HG03159 (cell line): Measurements from ENCODE around the gene SOX13.

Source experiments
- ATAC-seq: cut with Tn5 transposase; IDR thresholded peaks from one replicate; pipeline ENCODE4 v1.9.1; 2021; ENCODE audit warnings: mild to moderate bottlenecking, moderate library complexity; ENCODE audit not compliant: unreplicated experiment

Gene SOX13

DNA sequence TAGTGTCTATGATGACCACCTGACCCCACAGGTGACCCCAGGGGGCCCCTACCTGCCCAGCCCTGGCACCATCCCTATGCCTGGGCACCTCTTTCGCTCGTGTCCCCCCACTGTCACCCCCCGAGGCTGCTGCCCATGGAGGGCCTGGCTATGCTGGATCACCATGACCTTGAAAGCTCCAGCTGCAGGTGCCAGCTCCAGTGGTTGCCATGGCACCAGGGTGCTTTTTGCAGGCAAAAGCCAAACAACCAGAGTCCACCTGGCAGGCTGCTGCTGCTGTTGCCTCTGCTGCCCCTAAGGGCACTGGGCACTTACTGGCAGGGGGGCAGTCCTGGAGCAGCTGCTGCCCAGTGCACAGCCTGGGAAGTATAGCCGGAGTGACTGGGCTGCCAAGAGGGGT lies 57.3 kb downstream of the SOX13 start:
- no peak for ATAC-seq

DNA sequence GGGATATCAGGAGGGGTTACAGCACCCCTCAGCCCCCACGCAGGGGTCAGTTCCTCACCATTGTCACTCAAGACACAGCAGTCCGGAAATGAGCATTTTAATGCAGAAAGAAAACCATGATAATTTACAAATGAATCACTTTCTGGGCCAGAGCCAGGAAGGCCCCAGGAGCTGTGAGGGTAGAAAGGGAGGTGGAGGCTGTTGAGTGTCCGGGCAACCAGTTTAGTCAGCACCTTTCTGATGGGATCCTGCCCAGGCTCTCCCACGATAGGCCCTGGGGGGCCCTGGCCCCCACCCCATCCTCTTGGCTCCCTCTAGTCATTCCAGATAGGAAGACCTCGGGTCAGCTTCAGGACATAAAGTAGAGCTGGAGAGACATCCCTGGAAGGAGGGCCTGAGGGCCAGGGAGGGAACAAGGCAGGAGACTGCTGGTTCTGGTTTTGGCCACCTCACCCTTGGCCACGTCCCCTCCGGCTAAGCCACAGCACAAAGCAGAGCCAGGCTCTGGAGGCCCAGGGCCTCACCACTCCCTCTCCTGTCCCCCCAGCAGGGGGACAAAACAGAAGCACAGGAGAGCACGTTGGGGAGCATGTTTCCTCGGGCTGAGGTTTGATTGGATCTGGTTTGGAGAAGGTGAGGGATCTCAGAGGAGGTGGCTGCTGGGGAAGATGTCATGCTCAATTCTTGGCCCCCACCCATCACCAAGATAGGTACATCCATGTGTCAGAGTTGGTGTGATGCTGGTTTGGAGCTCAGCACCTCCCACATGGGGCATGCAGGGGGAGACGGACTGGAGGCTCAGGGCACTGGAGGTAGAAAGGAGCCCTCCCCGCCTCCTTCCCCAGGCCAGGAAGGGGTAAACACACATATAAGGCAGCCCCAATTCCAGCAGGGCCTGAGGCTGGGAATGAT lies 58.3 kb downstream of the SOX13 start:
- ATAC-seq: no peak

DNA sequence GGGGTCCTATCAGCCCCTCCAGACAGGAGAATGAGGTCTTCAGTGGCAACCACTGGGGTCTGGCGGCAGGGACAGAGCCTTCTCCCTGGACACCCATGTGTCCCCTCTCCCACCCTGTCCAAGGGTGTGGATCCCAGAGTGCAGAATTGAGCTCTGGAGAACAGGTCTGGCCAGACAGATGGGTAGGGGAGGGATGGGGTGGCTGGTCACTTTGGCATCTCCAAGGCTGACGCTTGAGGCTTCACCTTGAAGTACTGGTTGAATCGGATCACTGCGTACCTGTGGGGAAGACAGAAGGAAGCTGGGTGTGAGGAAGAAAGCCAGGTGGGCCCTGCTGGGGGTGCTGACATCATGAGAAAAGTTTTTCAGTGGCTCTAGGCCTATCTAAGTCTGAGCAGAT lies 59.1 kb downstream of the SOX13 start:
- ATAC-seq: no peak

DNA sequence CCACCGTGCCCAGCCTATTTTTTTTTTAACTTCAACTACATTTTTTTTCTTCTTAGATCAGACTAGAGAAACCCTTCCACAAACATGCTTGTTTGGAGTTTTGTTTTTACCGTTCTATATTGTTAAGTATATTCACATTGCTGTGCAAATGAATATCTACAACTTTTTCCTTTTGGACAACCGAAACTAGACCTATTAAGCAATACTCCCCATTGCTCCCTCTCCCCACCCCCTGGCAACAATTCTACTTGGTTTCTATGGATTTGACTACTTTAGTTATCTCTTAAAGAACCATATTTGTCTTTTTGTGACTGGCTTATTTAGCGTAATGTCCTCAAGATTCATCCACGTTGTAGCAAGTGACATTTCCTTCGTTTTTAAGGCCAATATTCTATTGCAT lies 59.8 kb downstream of the SOX13 start:
- no peak for ATAC-seq

DNA sequence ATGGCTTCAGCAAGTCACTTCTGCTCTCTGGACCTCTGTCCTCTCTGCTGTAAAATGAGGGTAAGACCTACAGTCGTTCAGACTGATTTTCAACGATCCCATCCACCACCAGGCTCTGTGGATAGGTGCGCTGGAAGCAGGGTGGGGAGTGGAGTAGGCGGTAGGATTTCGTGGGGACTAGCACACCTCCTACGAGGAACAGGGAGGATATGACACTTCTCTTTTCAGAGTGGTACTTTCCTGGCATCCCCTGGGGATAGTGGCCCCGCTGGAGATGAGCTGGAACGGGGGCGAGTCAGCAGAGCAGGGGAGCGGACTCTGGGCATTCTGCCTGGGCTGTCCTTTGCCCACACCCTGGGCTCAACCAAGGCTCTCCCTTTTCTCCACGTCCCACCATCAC lies 61.2 kb downstream of the SOX13 start:
- ATAC-seq: no peak

DNA sequence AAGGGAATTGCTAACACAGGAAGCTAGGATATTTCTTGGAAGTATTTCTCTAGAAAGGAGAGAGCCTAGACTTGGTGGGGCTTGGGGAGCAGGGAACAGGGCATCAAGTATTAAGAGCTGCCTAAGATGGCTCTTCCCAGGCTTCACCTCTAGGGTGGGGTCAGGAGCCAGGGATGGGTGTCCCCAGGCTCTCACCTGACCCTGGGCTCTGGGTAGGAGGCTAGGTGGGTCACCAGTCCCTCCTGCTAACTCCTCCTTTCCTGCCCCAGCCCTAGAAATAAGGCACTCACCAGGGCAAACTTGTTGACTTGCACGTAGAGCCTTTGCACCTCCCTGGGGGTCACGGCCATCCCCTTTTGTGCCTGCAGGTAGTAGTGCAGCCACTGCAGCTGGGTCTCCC lies 63.9 kb downstream of the SOX13 start:
- ATAC-seq: no peak

DNA sequence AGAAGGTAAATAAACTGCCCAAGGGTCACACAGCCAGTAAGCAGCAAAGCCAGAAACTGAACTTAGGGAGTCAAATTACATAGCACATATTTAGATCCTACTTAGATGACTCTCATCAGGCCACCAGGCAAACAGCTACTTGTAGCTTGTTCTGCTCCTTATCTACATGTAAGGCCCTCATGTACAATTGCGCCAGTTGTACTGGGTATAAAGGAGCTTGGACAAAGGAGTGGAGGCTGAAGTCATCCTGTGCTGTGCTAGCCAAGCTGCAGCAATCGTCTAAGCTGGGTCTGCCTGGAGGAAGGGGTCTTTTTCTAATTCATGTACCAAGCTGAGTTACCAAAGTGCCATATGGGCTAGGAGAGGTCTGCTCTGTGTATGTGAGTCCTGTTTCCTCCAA lies 66.2 kb downstream of the SOX13 start:
- no peak for ATAC-seq

DNA sequence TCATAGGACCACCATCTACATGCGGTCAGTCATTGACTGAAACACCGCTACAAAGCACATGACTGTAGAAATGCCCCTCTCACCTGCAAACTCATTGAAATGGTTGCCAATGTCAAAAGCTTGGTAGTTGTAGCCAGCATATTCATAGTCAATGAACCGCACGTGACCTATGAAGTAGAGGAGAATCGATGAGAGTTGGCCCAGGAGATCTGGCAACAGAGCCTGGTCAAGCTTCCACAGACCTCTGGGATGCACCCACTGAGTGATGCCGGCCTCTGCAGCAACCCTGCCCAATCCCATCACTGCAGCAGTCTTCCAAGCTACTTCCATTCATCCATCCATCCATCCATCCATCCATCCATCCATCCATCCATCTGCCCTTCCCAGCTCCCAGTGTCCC lies 67.0 kb downstream of the SOX13 start:
- no peak for ATAC-seq

DNA sequence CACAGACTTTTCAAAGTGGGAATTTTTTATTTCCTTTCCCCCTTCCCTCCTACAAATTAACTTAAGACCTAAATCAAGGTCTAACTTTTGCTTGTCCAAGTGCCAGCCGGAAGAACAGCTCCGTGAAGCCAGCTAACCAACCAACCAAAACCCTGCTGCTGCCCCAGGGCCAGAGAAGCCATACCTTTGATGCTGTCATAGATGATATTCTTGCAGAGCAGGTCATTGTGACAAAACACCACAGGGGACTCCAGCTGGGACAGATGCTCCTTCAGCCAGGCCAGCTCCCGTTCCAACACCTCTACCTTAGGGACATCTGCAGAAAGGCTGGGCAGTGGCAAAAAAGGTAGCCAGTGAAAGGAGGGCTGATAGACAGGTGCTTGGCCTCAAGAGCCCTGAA lies 68.2 kb downstream of the SOX13 start:
- no peak for ATAC-seq

DNA sequence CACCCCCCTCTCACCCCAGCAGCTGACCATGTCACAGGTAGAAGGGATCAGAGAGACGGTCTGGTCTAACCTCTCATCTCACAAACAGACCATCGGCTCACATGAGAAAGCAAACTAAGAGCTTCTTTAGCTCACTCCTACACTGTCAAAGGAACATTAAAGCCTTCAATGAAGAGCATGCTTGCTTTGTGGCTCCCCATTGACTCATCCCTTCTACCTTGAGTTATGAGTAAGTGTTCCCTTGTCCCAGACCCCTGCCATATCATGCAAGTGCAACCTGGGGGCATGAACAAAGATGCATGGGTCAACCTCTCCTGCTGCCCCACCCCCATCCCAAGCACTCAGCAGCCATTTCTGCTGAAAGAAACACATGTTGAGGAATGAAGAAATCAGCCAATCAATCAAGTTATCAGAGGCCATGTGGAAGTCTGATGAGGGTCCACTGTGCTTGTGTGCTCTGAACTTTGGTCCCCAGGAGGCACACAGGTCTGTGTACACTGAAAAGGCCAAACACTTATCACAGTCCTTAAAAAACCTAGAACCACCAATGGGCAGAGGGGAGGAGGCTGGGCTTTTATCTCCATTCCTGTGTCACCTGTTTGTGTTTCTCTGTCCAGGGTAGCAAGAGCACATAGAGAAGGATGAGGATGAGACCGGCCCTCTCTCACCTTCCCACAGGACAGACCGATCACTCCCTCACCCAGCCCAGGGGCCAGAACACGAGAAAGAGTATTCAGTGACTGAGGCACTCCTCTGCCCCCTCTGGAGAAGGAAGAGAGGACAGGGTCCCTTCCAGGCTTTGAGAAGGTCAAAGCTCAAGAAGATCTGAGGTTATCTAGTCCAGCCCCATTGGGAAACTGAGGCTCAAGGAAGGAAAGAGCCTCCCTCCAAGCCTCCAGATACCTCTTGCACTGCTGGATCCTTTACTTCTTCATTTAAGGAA lies 69.4 kb downstream of the SOX13 start:
- ATAC-seq: no peak

DNA sequence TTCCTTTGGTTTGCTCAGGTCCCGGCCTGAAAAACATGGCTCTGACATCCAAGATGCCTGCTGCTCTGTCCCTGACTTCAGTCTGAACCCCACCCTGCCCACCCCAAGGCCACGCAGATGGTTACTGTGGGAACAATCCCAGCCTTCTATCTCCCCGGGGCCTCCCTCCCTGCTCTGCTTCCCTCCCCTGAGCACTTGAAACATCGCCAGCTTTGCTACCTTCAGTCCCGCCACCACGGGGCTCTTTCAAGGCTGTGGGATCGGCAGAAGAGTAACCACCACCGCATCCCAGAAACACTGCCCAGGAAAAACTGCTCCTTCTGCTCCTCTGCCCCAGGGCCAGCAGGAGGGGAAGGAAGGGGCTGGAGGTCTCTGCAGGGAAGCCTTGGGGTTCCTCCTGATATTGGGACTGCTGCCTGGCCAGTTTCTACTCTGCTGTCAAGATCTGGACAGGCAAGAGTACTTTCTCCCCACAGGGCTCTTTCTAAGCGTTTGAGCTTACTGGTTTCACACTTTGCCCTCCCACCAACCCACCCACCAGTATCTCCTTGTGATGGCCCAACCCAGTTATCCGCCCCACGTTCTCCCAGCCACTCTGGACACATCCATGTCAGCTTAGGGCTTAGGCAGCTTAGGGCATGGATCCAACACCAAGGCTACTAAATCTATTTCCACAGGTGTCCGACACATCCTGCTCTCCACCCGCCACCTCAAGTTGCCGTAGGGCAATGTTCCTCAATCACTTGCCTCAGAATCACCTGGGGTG lies 70.5 kb downstream of the SOX13 start:
- no peak for ATAC-seq

DNA sequence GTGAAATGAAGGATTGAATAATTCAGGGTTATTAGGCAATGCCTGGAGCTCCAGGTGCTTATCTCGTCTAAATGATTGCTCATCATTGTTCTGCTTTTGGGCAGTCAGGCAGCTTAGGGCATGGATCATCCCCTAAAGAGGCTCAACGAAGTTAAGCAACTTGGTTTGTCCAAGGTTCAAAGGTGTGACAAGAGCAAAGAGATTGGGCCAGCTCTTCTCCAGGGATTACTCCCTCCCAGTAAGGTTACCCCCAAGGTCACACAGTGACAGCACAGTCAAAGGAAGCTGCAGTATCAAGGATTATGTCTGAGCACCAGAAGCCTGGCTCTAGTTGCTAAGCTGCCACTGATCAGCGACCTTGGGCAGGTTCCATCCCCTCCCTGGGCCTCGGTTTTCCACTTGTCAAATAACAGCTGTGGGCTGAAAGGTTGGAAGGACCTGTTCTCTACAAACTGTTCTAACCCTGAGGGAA lies 72.2 kb downstream of the SOX13 start:
- no peak for ATAC-seq

DNA sequence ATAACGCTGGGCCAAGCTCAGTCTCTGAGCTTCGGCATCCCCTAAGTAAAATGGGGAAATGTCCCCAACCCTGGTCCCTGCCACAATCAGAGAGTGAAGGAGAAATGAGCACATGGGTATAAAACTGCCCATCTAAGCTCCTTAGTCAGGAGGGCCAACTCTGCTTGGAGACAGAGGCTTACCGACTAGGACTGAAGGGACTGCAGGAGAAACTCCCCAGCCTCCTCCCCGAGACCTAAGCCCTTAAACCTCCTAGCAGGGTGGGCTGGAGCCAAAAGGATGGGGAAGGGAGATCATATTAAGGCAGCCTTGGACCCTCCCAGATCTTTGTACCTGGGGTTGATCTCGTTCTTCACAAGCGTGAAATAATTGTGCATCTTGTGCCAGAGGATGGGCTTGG lies 73.4 kb downstream of the SOX13 start:
- ATAC-seq: no peak

DNA sequence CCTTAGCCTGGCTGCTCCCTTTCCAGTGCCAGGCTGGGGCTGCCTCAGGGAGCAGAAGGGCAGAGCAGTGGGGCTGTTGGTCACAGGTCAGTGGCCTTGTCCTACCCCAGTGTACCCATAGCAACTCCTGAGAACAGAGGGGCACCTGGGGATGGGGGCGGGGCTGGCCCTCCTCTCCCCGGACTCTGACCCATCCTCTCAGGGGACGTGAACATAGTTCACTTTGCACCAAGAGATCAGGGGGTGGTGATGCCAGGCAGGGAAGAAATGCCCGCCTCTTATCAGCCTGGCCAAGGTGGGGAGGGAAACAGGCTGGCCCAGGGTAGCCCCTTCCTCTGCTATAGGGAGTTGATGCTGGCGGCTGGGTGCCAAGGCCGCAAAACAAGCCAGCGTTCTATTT lies 74.0 kb downstream of the SOX13 start:
- ATAC-seq: no peak

DNA sequence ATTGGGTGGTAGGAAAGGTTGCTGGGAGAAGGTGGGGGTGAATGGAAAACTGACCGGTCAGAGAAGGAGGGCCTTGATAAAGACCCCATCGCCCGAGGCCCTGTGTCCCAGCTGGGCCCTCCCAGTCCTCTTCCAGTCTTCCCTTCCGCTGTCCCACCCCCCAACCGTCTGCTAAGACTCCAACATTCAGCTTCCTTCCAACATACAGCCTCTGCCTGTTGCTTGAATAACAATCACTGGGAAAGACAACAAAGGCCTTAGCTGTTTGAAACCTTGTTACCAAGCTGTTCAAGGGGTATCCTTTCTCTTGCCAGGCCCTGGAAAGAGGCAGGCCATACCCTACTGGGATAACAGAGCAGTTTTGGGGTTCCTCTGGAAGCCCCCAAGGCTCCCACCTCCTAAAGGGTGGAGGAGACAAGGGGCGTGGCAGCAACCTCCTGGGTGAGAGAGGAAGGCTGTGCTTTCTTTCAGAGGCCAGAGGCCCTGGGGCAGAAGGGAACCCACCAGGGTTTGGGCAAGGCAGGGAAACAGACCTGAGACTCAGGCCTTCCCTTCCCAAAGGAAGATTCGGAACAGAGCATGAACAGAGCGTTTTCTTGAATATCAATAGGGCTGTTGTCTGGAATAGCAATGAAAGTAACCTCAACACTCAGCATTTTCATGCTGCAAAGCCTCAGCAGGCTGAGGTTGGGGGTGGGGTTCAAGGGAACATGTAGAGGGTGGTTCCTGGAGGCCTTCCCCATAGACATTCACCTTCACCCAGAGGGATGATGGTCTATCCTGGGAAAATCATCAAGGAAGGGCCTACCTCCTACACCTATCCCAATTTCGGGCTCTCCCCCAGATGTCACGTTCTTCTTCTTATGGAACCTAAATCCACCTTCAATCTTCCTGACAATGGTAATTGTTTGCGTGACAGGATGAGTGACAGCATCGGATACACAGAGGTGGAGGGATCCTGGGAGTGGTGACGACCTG lies 74.8 kb downstream of the SOX13 start:
- no peak for ATAC-seq

DNA sequence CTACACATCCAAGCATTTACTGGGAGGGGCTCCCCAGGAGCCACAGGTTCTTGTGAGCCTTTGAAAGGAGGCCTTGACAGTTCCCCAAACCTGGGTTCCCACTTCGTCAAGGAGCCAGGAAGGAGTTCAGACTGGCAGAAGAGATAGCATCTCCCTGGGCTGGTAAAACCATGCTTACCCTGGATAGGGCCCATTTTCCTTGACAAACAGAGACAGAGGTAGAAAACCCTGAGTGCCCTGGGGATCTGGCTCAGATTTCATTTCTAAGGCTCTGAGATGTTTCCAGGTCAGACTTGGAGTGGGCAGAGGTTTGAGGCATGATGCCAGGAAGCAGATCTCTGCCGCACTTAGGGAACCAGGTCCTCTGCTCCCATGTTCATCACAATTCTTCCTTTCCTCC lies 76.2 kb downstream of the SOX13 start:
- ATAC-seq: no peak

DNA sequence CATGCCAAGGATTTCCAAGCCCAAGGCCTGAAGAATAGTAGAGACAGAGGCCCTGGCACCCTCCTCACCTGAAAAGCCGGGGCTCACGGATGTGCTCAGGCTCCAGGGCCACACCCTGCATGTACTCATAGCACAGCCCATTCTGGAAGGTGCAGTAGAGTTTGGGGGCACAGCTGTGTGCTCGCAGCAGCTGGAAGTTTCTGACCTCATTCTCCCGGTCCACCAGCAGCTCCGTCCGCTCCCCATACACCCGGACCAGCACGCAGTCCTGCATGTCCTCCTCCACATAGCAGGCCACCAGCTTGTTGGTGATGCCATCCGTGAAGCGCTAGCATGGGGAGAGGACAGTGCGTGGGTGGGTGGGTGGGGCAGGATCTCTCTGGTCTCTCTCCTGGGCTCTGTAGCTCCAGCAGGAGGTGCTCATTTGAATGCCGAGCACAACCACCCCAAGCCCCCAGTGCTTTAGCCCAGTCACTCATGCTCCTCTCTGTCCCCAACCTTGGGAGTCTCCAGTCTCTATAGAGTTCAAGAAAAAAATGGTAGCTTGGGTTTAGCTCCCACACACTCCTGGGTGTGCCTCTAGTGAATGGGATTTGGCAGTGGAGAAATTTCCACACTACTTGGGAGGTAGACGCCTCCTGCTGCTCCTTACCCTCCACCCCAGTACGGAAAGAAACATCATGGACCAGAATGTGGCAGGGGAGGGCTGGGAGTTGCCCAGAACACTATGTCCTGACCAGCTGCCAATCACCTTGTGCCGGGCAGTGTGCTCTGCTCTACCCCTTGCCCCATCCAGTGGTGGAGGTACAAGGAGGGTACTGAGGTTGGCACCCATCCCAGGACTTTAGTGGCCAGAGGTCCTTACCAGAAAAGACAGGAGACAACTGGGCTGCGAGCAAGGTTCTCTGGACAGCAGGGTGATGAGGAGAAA lies 77.0 kb downstream of the SOX13 start:
- ATAC-seq: no peak

DNA sequence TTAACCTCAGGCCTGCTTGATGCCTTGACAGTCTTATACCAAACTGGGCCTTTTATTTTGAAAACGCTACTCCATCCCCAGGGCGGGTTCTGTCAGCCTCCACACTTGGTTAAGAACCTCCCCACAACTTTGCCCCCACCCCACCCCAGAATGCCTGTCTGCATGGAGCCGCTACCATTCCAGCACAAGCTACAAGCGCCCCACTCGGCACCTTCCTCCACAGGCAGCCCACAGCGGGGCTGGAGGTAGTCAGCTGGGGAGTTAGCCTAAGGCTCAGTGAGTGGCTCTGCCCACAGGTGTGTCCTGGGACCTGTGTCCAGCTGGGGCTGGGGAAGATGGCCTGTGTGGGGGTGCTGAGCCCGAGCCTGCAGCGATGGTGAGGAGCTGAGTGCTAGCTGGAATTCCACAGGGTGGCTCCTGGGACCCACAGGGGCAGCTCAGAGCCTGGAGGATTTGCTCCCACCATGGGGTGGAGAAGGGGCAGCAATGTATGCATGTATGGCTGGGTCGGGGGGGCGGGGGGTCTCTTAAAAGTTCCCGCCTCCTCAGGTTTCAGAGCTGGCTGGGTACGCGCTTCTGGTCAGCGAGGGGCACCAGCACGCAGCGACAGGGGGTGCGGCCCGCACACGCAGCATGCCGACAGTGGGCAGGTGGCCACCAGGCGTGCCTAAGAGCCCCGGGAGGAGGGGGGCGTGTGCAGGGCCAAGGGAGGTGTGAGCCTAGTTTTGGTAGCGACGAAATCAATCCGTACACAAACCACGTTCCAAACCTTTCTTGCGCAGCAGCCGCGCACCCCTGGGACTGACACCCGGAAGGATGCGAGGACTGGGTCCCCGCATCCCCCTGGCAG lies 78.0 kb downstream of the SOX13 start:
- ATAC-seq: no peak
